Bronchial epithelial cell (primary cell): ENCODE measurements around the gene DMBX1. TPM values are rescaled to one million over a fixed set of nuclear protein-coding genes. Genes with fewer than 3 reads are reported as not detected.

Source experiments
- DNase-seq: peaks from one replicate; pipeline ENCODE4 v3.0.0-alpha.2; 2010; ENCODE audit warnings: low read depth
- FAIRE-seq: peaks from 2 replicates; lab custom pipeline; 2011; peaks lifted over from hg19 to GRCh38; lab: Jason Lieb, UNC
- H3K27me3 ChIP-seq: 2 replicates; pipeline ENCODE4 v1.5.1; 2011; ENCODE audit warnings: low read length; ENCODE audit not compliant: control insufficient read depth, insufficient read depth
- H3K36me3 ChIP-seq: 2 replicates; pipeline ENCODE4 v1.5.1; 2011; ENCODE audit warnings: low read length; ENCODE audit not compliant: control insufficient read depth, insufficient read depth
- H3K4me3 ChIP-seq: 2 replicates; pipeline ENCODE4 v1.5.1; 2011; ENCODE audit warnings: mild to moderate bottlenecking, low read depth, low read length, control low read depth
- total RNA-seq: library from RNA; depleted of rRNA; stranded (reverse); fragments of >200 nt; gene quantifications from 2 replicates; pipeline ENCODE4 v1.2.1, GENCODE V29; 2014
- TF ChIP-seq, protein P1 (sequence below): IDR thresholded peaks from 2 replicates; pipeline ENCODE4 v1.5.1; 2011; ENCODE audit warnings: mild to moderate bottlenecking, moderate library complexity, low read length, control low read depth, inconsistent platforms; ENCODE audit not compliant: insufficient read depth, severe bottlenecking

Gene DMBX1
- total RNA-seq, 1 donor from 2014 or later = not detected

GRCh38 chr1:46481961-46482360, 7.7 kb upstream of the DMBX1 start:
- no peak for DNase-seq
- TF ChIP-seq, protein P1, sequence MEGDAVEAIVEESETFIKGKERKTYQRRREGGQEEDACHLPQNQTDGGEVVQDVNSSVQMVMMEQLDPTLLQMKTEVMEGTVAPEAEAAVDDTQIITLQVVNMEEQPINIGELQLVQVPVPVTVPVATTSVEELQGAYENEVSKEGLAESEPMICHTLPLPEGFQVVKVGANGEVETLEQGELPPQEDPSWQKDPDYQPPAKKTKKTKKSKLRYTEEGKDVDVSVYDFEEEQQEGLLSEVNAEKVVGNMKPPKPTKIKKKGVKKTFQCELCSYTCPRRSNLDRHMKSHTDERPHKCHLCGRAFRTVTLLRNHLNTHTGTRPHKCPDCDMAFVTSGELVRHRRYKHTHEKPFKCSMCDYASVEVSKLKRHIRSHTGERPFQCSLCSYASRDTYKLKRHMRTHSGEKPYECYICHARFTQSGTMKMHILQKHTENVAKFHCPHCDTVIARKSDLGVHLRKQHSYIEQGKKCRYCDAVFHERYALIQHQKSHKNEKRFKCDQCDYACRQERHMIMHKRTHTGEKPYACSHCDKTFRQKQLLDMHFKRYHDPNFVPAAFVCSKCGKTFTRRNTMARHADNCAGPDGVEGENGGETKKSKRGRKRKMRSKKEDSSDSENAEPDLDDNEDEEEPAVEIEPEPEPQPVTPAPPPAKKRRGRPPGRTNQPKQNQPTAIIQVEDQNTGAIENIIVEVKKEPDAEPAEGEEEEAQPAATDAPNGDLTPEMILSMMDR = no peak
- no peak overlapping the region for H3K4me3 ChIP-seq
- no peaks in the 10 kb centered on the region for H3K36me3 ChIP-seq
- H3K27me3 ChIP-seq = peaks cover 23% of the 10 kb centered on the region
- FAIRE-seq = no peak

DNA sequence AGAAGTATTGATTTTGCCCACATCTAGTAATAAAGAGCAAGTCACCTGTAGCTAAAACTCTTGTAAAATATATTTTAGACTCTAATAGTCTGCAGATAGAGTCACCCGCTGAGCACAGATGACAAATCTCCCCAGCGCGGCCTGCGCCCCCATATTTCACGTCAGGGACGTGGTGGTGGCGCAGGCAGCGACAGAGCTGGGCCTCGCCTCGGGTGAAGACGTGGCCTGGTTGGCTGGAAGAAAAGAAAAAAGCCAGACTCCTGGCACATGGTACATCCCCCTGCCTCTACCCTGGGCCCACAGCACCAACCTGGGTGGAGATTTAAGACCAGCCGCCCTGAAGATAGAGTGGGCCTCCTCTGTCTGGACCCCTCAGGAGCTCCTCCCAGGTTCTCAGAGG, 6.0 kb upstream of the DMBX1 start:
- DNase-seq (no peak), FAIRE-seq (no peak)
- H3K4me3 ChIP-seq = no peak overlapping the region
- H3K36me3 ChIP-seq = no peaks in the 10 kb centered on the region
- peaks cover 33% of the 10 kb centered on the region for H3K27me3 ChIP-seq
- TF ChIP-seq, protein P1 = no peak

- TF ChIP-seq, protein P1 = no peak
- Histone ChIP-seq H3K27me3 (peaks cover 44% of the 10 kb centered on the region), H3K36me3 (no peaks in the 10 kb centered on the region), H3K4me3 (no peak overlapping the region)
- no peak for FAIRE-seq
- no peak for DNase-seq
Measured at GRCh38 chr1:46484783-46485490, 4.7 kb upstream of the DMBX1 start.

DNA sequence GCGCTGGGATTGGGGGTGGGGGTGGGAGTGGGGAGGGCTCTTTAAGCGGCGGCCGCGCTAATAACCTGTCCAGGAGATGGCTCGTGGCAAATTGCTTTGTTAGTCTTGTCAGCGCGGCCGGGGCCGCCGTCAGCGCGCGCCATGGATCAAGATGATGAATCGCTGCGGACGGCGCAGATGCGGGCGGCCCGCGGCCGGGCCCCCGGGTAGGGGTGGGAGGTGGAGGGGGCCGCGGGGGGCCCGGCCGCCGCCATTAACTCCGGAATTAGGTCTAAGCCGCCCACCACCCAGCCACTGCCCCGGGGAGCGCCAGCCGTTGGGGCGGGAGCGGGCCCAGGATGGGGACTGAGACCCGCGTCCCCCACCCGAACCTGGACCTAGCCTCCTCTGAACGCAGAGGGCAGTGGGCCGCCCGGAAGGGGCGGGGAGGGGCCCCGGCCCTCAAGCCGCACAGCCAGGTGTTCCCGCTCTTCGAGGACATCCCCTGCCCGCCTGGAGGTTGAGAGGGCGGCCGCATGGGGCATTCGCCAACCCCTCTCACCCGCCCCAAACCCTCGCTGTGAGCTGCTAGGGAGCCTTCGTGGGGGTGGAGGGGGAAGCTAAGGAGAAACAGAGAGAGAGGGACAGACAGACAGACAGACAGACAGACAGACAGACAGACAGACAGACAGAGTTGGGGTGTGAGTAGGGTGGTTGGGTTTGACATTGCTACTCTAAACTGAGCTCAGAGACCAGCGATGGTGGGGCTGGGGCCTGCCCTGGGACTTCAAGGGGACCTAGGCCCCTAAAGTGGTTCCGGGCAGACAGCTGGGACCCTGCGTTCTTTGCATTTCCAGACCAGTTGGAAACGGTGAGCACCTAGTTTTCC, 3.8 kb upstream of the DMBX1 start:
- no peak for FAIRE-seq
- TF ChIP-seq, protein P1 = no peak
- H3K36me3 ChIP-seq = no peaks in the 10 kb centered on the region
- H3K27me3 ChIP-seq = peaks cover 51% of the 10 kb centered on the region
- no peak overlapping the region for H3K4me3 ChIP-seq
- DNase-seq = no peak

DNA sequence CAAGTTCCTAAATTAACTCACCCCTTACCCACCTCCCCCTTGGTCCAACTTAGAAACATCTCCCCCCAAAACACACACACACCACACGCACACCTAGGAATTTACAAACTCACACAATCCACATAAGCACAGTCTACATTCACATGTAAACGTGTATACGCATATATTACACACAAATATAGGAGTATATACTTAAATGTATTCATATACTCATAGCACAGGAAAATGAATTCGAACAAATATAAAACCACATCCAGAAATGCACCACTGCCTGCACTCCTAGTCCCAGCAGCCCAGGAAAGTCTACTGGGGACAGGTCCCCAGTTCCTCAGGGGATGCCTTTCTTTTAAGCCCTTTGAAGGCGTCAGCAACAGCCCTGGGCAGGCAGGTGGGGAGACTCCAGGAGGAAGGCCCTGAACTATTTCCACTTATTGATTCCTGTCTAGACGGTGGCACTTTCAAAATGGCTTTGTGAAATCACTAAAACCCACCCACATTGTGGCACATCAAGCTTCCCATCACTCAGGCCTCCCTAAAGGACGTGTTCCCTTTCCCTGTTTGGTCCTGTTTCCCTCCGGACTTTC, 3.1 kb upstream of the DMBX1 start:
- no peak for DNase-seq
- H3K36me3 ChIP-seq = no peaks in the 10 kb centered on the region
- no peak for FAIRE-seq
- H3K4me3 ChIP-seq = no peak overlapping the region
- H3K27me3 ChIP-seq = peaks cover 59% of the 10 kb centered on the region
- TF ChIP-seq, protein P1 = no peak
